SK-N-SH treated with all-trans-retinoic acid at 6 μM for 48 hours (cell line): ENCODE results near the gene C1D.

Source experiments
- ATAC-seq: fragments of 200-7000 bp; cut with Tn5 transposase; 3 replicates; pipeline ENCODE4 v1.9.1; 2020; ENCODE audit warnings: mild to moderate bottlenecking, moderate library complexity
- ARNTL ChIP-seq: fragments of 450-650 bp; formaldehyde crosslinking; IDR thresholded peaks from 2 replicates; pipeline ENCODE4 v1.5.0; 2020; ENCODE audit warnings: low read depth, mild to moderate bottlenecking, moderate library complexity, borderline replicate concordance
- BACH2 ChIP-seq: fragments of 250-450 bp; sonication (Bioruptor Pico); IDR thresholded peaks from 2 replicates; pipeline ENCODE4 v1.9.0; 2021; ENCODE audit warnings: mild to moderate bottlenecking, borderline replicate concordance
- CREB5 ChIP-seq: fragments of 250-450 bp; sonication (Bioruptor Pico); IDR thresholded peaks from 2 replicates; pipeline ENCODE4 v1.5.1; 2020; ENCODE audit warnings: low read depth, mild to moderate bottlenecking, moderate library complexity
- CSDC2 ChIP-seq: fragments of 250-450 bp; sonication (Bioruptor Pico); IDR thresholded peaks from 2 replicates; pipeline ENCODE4 v1.5.0; 2020; ENCODE audit warnings: mild to moderate bottlenecking, moderate library complexity
- CSRNP3 ChIP-seq: fragments of 250-450 bp; sonication (Bioruptor Pico); IDR thresholded peaks from 2 replicates; pipeline ENCODE4 v1.5.1; 2021; ENCODE audit warnings: mild to moderate bottlenecking, moderate library complexity
- ESRRG ChIP-seq: fragments of 250-450 bp; sonication (Bioruptor Pico); IDR thresholded peaks from 2 replicates; pipeline ENCODE4 v1.6.1; 2021; ENCODE audit warnings: mild to moderate bottlenecking
- GLIS3 ChIP-seq: fragments of 250-450 bp; sonication (Bioruptor Pico); IDR thresholded peaks from 2 replicates; pipeline ENCODE4 v1.5.0; 2020; ENCODE audit warnings: mild to moderate bottlenecking, moderate library complexity
- OSR1 ChIP-seq: fragments of 250-450 bp; sonication (Bioruptor Pico); IDR thresholded peaks from 2 replicates; pipeline ENCODE4 v1.8.0; 2022; ENCODE audit warnings: moderate library complexity, mild to moderate bottlenecking, inconsistent platforms
- PATZ1 ChIP-seq: fragments of 250-450 bp; sonication (Bioruptor Pico); IDR thresholded peaks from 2 replicates; pipeline ENCODE4 v1.8.0; 2020; ENCODE audit warnings: mild to moderate bottlenecking, moderate library complexity, borderline replicate concordance
- POU6F1 ChIP-seq: fragments of 250-450 bp; sonication (Bioruptor Pico); IDR thresholded peaks from 2 replicates; pipeline ENCODE4 v1.8.0; 2021; ENCODE audit warnings: low read depth, mild to moderate bottlenecking, moderate library complexity, borderline replicate concordance
- PPARA ChIP-seq: fragments of 250-450 bp; sonication (Bioruptor Pico); IDR thresholded peaks from 2 replicates; pipeline ENCODE4 v1.5.0; 2020; ENCODE audit warnings: mild to moderate bottlenecking, borderline replicate concordance
- RARB ChIP-seq: fragments of 250-450 bp; sonication (Bioruptor Pico); IDR thresholded peaks from 2 replicates; pipeline ENCODE4 v1.8.0; 2021; ENCODE audit warnings: mild to moderate bottlenecking, moderate library complexity
- SNAI2 ChIP-seq: fragments of 250-450 bp; sonication (Bioruptor Pico); IDR thresholded peaks from 2 replicates; pipeline ENCODE4 v1.5.0; 2020; ENCODE audit warnings: mild to moderate bottlenecking, moderate library complexity
- TCF4 ChIP-seq: fragments of 250-450 bp; sonication (Bioruptor Pico); IDR thresholded peaks from 2 replicates; pipeline ENCODE4 v1.8.0; 2021; ENCODE audit warnings: mild to moderate bottlenecking, moderate library complexity, borderline replicate concordance
- TOX ChIP-seq: fragments of 250-450 bp; sonication (Bioruptor Pico); IDR thresholded peaks from 2 replicates; pipeline ENCODE4 v1.8.0; 2021; ENCODE audit warnings: mild to moderate bottlenecking, moderate library complexity, borderline replicate concordance
- TSHZ2 ChIP-seq: fragments of 250-450 bp; sonication (Bioruptor Pico); IDR thresholded peaks from 2 replicates; pipeline ENCODE4 v1.5.0; 2020; ENCODE audit warnings: mild to moderate bottlenecking, moderate library complexity
- ZC3H10 ChIP-seq: fragments of 250-450 bp; sonication (Bioruptor Pico); IDR thresholded peaks from 2 replicates; pipeline ENCODE4 v1.5.1; 2021; ENCODE audit warnings: mild to moderate bottlenecking, moderate library complexity
- ZFP3 ChIP-seq: fragments of 250-450 bp; sonication (Bioruptor Pico); IDR thresholded peaks from 2 replicates; pipeline ENCODE4 v1.5.0; 2020; ENCODE audit warnings: mild to moderate bottlenecking, moderate library complexity
- ZFP30 ChIP-seq: fragments of 450-650 bp; formaldehyde crosslinking; IDR thresholded peaks from 2 replicates; pipeline ENCODE4 v1.5.0; 2022; ENCODE audit warnings: mild to moderate bottlenecking, moderate library complexity
- ZNF565 ChIP-seq: fragments of 450-650 bp; formaldehyde crosslinking; conservative IDR thresholded peaks from 2 replicates; pipeline ENCODE4 v1.5.0; 2020; ENCODE audit warnings: low read depth, mild to moderate bottlenecking, moderate library complexity
- ZNF70 ChIP-seq: fragments of 450-650 bp; formaldehyde crosslinking; IDR thresholded peaks from 2 replicates; pipeline ENCODE4 v1.5.0; 2020; ENCODE audit warnings: mild to moderate bottlenecking, moderate library complexity
- ZNF8 ChIP-seq: fragments of 450-650 bp; formaldehyde crosslinking; IDR thresholded peaks from 2 replicates; pipeline ENCODE4 v1.5.0; 2020; ENCODE audit warnings: mild to moderate bottlenecking, moderate library complexity

Gene C1D

GRCh38 chr2:67997528-67997900 is 65.3 kb downstream of the C1D start:
- TF ChIP-seq ZNF565 (CRISPR knock-in tag) = no peak
- TF ChIP-seq PATZ1 (CRISPR knock-in tag) = no peak
- peak; percentile 95 for ATAC-seq

GRCh38 chr2:67996772-67997527 is 65.9 kb downstream of the C1D start:
- ATAC-seq = peak; percentile 59
- TF ChIP-seq CSDC2 (CRISPR knock-in tag) = no peak
- no peak for TF ChIP-seq ESRRG
- no peak for TF ChIP-seq OSR1 (CRISPR knock-in tag)
- no peak for TF ChIP-seq PPARA
- TF ChIP-seq BACH2 (CRISPR knock-in tag) = no peak
- no peak for TF ChIP-seq RARB (CRISPR knock-in tag)
- TF ChIP-seq ZNF8 (CRISPR knock-in tag) = no peak
- TF ChIP-seq ZC3H10 (CRISPR knock-in tag) = no peak
- TF ChIP-seq ZFP3 (CRISPR knock-in tag) = no peak
- TF ChIP-seq TSHZ2 (CRISPR knock-in tag) = no peak
- no peak for TF ChIP-seq GLIS3
- TF ChIP-seq ZNF70 (CRISPR knock-in tag) = no peak
- TF ChIP-seq TOX (CRISPR knock-in tag) = no peak
- no peak for TF ChIP-seq ARNTL
- TF ChIP-seq SNAI2 (CRISPR knock-in tag) = no peak
- TF ChIP-seq CREB5 = no peak
- TF ChIP-seq CSRNP3 (CRISPR knock-in tag) = no peak
- TF ChIP-seq POU6F1 (CRISPR knock-in tag) = no peak

- ATAC-seq = no peak
- TF ChIP-seq ZFP30 (CRISPR knock-in tag) (no peak), TCF4 (CRISPR knock-in tag) (no peak), RARB (CRISPR knock-in tag) (no peak), OSR1 (CRISPR knock-in tag) (no peak), ZFP3 (CRISPR knock-in tag) (no peak), BACH2 (CRISPR knock-in tag) (no peak), POU6F1 (CRISPR knock-in tag) (no peak), ZNF565 (CRISPR knock-in tag) (no peak), CREB5 (no peak), TSHZ2 (CRISPR knock-in tag) (no peak)
These were observed 68.1 kb downstream of the C1D start for GRCh38 chr2:67994716-67995115.
